ENCODE results near the gene GBE1. TPM values are rescaled to one million over a fixed set of nuclear protein-coding genes. Genes with fewer than 3 reads are reported as not detected.

The GBE1 gene
- total and polyA plus RNA-seq, 12 donors, result 16.0 to 104 (median 82.4) TPM

- H3K36me3 ChIP-seq (replicated peaks in 1 of 2), result no peaks in the 10 kb centered on the region
- H3K27me3 ChIP-seq, result no peaks in the 10 kb centered on the region
- intact Hi-C loops (cut with DNase I), result no loop called here
These were observed 309.8 kb downstream of the GBE1 start for GRCh38 chr3:81451611-81452010.

GRCh38 chr3:81451140-81451539 lies 310.3 kb downstream of the GBE1 start:
- intact Hi-C loops (cut with DNase I), result no loop called here
- H3K4me3 ChIP-seq, result no peak overlapping the region
- no peaks in the 10 kb centered on the region for H3K36me3 ChIP-seq (replicated peaks in 1 of 2)
- no peak for DNase-seq
- no peak for TF ChIP-seq CTCF (IDR thresholded peaks at IDR 0.05)
- no peak for TF ChIP-seq POLR2A (IDR thresholded peaks at IDR 0.05)
- H3K27me3 ChIP-seq, result no peaks in the 10 kb centered on the region
- no peak overlapping the region for H3K27ac ChIP-seq
- WGBS, 4 donors, result 86 to 90% (median 88%) methylated on average over 2 of the region's 2 CpGs
- no peaks in the 10 kb centered on the region for H3K9me3 ChIP-seq (replicated peaks in 1 of 3)
- no peaks in the 10 kb centered on the region for H3K4me1 ChIP-seq (replicated peaks in 1 of 2)

More at GRCh38 chr3:81451611-81452010, 309.8 kb downstream of the GBE1 start:
- DNase-seq, result no peak
- Histone ChIP-seq H3K27ac (no peak overlapping the region), H3K9me3 (replicated peaks in 1 of 3) (no peaks in the 10 kb centered on the region), H3K4me1 (replicated peaks in 1 of 2) (no peaks in the 10 kb centered on the region), H3K4me3 (no peak overlapping the region)
- TF ChIP-seq POLR2A (IDR thresholded peaks at IDR 0.05), result no peak
- no peak for TF ChIP-seq CTCF (IDR thresholded peaks at IDR 0.05)

GRCh38 chr3:81446806-81447205 lies 314.6 kb downstream of the GBE1 start:
- no peaks in the 10 kb centered on the region for H3K9me3 ChIP-seq (replicated peaks in 1 of 3)

GRCh38 chr3:81445712-81446111 lies 315.7 kb downstream of the GBE1 start:
- TF ChIP-seq CTCF (IDR thresholded peaks at IDR 0.05) (no peak), POLR2A (IDR thresholded peaks at IDR 0.05) (no peak)
- Histone ChIP-seq H3K4me3 (no peak overlapping the region), H3K9me3 (replicated peaks in 1 of 3) (no peaks in the 10 kb centered on the region), H3K36me3 (replicated peaks in 1 of 2) (no peaks in the 10 kb centered on the region), H3K4me1 (replicated peaks in 1 of 2) (no peaks in the 10 kb centered on the region), H3K27ac (no peak overlapping the region), H3K27me3 (no peaks in the 10 kb centered on the region)
- WGBS, 4 donors, result 88 to 98% (median 94%) methylated on average over 4 of the region's 4 CpGs
- no peak for DNase-seq
- intact Hi-C loops (cut with DNase I), result no loop called here

More at GRCh38 chr3:81446806-81447205, 314.6 kb downstream of the GBE1 start:
- Histone ChIP-seq H3K27ac (no peak overlapping the region), H3K36me3 (replicated peaks in 1 of 2) (no peaks in the 10 kb centered on the region), H3K27me3 (no peaks in the 10 kb centered on the region), H3K4me1 (replicated peaks in 1 of 2) (no peaks in the 10 kb centered on the region), H3K4me3 (no peak overlapping the region)
- WGBS, 4 donors, result 70 to 80% (median 73%) methylated on average over 1 of the region's 1 CpG
- TF ChIP-seq CTCF (IDR thresholded peaks at IDR 0.05) (no peak), POLR2A (IDR thresholded peaks at IDR 0.05) (no peak)
- intact Hi-C loops (cut with DNase I), result no loop called here
- DNase-seq, result no peak

All from adrenal gland (tissue), 12 donors.